ENCODE data around the gene ECI2.

Gene ECI2

DNA sequence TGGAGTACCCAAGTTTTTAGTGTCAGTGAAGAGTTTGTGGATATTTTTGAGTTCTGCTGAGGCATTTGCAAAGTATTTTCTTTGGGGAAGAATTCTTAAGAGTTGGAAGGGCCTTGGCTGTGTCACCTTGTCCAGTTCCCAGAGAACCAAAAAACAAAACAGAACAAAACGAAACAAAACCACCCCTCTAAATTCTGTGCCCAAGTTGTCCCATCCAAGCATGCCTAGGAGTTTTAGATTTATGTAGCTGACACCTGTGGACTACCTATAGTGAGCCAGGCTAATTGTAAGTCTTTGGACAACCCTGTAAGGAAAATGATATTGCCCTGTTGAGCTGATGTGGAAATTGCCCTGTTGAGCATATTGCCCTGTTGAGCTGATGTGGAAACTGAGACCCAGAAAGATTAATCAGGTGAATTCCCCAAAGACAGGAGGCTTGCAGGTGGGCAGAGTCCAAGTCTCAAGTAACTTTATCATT is 1.0 kb upstream of the ECI2 start:
- Histone ChIP-seq H3K79me2 (ENCODE audit: insufficient read depth, low read length) (peaks cover 28% of the 10 kb centered on the region), H2AFZ (ENCODE audit: low read depth, low read length) (peak overlapping the region; percentile 95), H3K9ac (ENCODE audit: low read depth, low read length) (peak overlapping the region; percentile 69), H3K4me1 (ENCODE audit: insufficient read depth, low read length) (peaks cover 23% of the 10 kb centered on the region), H4K20me1 (ENCODE audit: insufficient read depth, low read length) (peaks cover 6% of the 10 kb centered on the region; the same call in 1 of the 2 replicates), H3K27ac (ENCODE audit: low read length) (peak overlapping the region; percentile 74), H3K36me3 (ENCODE audit: insufficient read depth, low read length) (peaks cover 16% of the 10 kb centered on the region), H3K4me2 (ENCODE audit: insufficient read depth, low read length) (peak overlapping the region; percentile 93), H3K4me3 (ENCODE audit: low read depth in 1 of 2, low read length in 2 of 2) (peak overlapping the region; percentile 54 to 87; a peak in 3 of 4 replicates), H3K9me3 (ENCODE audit: insufficient read depth, low read length, severe bottlenecking) (peaks cover 7% of the 10 kb centered on the region), H3K27me3 (ENCODE audit: insufficient read depth, low read length, poor library complexity) (no peaks in the 10 kb centered on the region)
- no peak for ATAC-seq (ENCODE audit: insufficient read depth, low read depth)
- DNase-seq = no peak
- TF ChIP-seq, protein P1, sequence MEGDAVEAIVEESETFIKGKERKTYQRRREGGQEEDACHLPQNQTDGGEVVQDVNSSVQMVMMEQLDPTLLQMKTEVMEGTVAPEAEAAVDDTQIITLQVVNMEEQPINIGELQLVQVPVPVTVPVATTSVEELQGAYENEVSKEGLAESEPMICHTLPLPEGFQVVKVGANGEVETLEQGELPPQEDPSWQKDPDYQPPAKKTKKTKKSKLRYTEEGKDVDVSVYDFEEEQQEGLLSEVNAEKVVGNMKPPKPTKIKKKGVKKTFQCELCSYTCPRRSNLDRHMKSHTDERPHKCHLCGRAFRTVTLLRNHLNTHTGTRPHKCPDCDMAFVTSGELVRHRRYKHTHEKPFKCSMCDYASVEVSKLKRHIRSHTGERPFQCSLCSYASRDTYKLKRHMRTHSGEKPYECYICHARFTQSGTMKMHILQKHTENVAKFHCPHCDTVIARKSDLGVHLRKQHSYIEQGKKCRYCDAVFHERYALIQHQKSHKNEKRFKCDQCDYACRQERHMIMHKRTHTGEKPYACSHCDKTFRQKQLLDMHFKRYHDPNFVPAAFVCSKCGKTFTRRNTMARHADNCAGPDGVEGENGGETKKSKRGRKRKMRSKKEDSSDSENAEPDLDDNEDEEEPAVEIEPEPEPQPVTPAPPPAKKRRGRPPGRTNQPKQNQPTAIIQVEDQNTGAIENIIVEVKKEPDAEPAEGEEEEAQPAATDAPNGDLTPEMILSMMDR (IDR thresholded peaks at IDR 0.05; ENCODE audit: borderline replicate concordance, extremely low read depth, low read length, poor library complexity, severe bottlenecking) = no peak
- no peak for TF ChIP-seq EZH2 (IDR thresholded peaks at IDR 0.05; ENCODE audit: borderline replicate concordance, low read depth, low read length, severe bottlenecking)

GRCh38 chr6:4135665-4136353 is 434 bp upstream of the ECI2 start:
- H3K4me2 ChIP-seq (ENCODE audit: insufficient read depth, low read length) = peak overlapping the region; percentile 93
- DNase-seq (peak; percentile 94), ATAC-seq (ENCODE audit: insufficient read depth, low read depth) (peak; percentile 80)
- H3K36me3 ChIP-seq (ENCODE audit: insufficient read depth, low read length) = peaks cover 20% of the 10 kb centered on the region
- H3K4me3 ChIP-seq (ENCODE audit: low read depth in 1 of 2, low read length in 2 of 2) = peak overlapping the region; percentile 54 to 87; a peak in 3 of 4 replicates
- H4K20me1 ChIP-seq (ENCODE audit: insufficient read depth, low read length) = peaks cover 6% of the 10 kb centered on the region; the same call in 1 of the 2 replicates
- no peaks in the 10 kb centered on the region for H3K27me3 ChIP-seq (ENCODE audit: insufficient read depth, low read length, poor library complexity)
- peaks cover 7% of the 10 kb centered on the region for H3K9me3 ChIP-seq (ENCODE audit: insufficient read depth, low read length, severe bottlenecking)
- H3K79me2 ChIP-seq (ENCODE audit: insufficient read depth, low read length) = peaks cover 28% of the 10 kb centered on the region
- H2AFZ ChIP-seq (ENCODE audit: low read depth, low read length) = peak overlapping the region; percentile 95
- peak overlapping the region; percentile 74 for H3K27ac ChIP-seq (ENCODE audit: low read length)
- H3K9ac ChIP-seq (ENCODE audit: low read depth, low read length) = peak overlapping the region; percentile 69
- H3K4me1 ChIP-seq (ENCODE audit: insufficient read depth, low read length) = peaks cover 23% of the 10 kb centered on the region
- no peak for TF ChIP-seq EZH2 (IDR thresholded peaks at IDR 0.05; ENCODE audit: borderline replicate concordance, low read depth, low read length, severe bottlenecking)
- TF ChIP-seq, protein P1 (IDR thresholded peaks at IDR 0.05; ENCODE audit: borderline replicate concordance, extremely low read depth, low read length, poor library complexity, severe bottlenecking) = no peak

GRCh38 chr6:4133941-4134838 is 1.2 kb downstream of the ECI2 start:
- H3K79me2 ChIP-seq (ENCODE audit: insufficient read depth, low read length) = peaks cover 28% of the 10 kb centered on the region
- H4K20me1 ChIP-seq (ENCODE audit: insufficient read depth, low read length) = peaks cover 6% of the 10 kb centered on the region; the same call in 1 of the 2 replicates
- H3K4me1 ChIP-seq (ENCODE audit: insufficient read depth, low read length) = peaks cover 23% of the 10 kb centered on the region
- peak overlapping the region; percentile 98 for H2AFZ ChIP-seq (ENCODE audit: low read depth, low read length)
- peak overlapping the region; percentile 46 to 63; a peak in 3 of 4 replicates for H3K4me3 ChIP-seq (ENCODE audit: low read depth in 1 of 2, low read length in 2 of 2)
- peak; percentile 71 for DNase-seq
- TF ChIP-seq EZH2 (IDR thresholded peaks at IDR 0.05; ENCODE audit: borderline replicate concordance, low read depth, low read length, severe bottlenecking) = no peak
- TF ChIP-seq, protein P1 (IDR thresholded peaks at IDR 0.05; ENCODE audit: borderline replicate concordance, extremely low read depth, low read length, poor library complexity, severe bottlenecking) = no peak
- H3K4me2 ChIP-seq (ENCODE audit: insufficient read depth, low read length) = peak overlapping the region; percentile 73
- no peaks in the 10 kb centered on the region for H3K27me3 ChIP-seq (ENCODE audit: insufficient read depth, low read length, poor library complexity)
- H3K36me3 ChIP-seq (ENCODE audit: insufficient read depth, low read length) = peaks cover 36% of the 10 kb centered on the region
- 0 out of 3 replicates have a peak, but pooled peaks have one; percentile 15 for ATAC-seq (ENCODE audit: insufficient read depth, low read depth)
- H3K27ac ChIP-seq (ENCODE audit: low read length) = peak overlapping the region; percentile 86
- peak overlapping the region; percentile 79 for H3K9ac ChIP-seq (ENCODE audit: low read depth, low read length)
- H3K9me3 ChIP-seq (ENCODE audit: insufficient read depth, low read length, severe bottlenecking) = peaks cover 7% of the 10 kb centered on the region

All from DND-41 (cell line).